Panc1 (cell line): Measurements from ENCODE around the gene CAPN3. TPM values are rescaled to one million over a fixed set of nuclear protein-coding genes. Genes with fewer than 3 reads are reported as not detected.

Source experiments
- ATAC-seq: fragments of 200-7000 bp; cut with Tn5 transposase; 2 replicates; pipeline ENCODE4 v1.9.1; 2020; ENCODE audit warnings: mild to moderate bottlenecking, moderate library complexity
- BruUV-seq: library from RNA; stranded (reverse); fragments of 400-500 nt; replicated peaks from 2 replicates; lab custom pipeline; 2021; lab: Mats Ljungman, UMichigan
- CTCF ChIA-PET: fragments of 300-600 bp; sonication (Branson Sonifier 250); formaldehyde crosslinking; loops from one replicate; lab custom pipeline; 2022; ENCODE audit warnings: antibody characterized with exemption; lab: Charles Lee
- POLR2A ChIA-PET: fragments of 300-600 bp; sonication (Branson Sonifier 250); formaldehyde crosslinking; loops from one replicate; lab custom pipeline; 2022; ENCODE audit warnings: antibody characterized with exemption; lab: Charles Lee
- DNase-seq: peaks from one replicate; pipeline ENCODE4 v3.0.0-alpha.2; 2010; ENCODE audit warnings: low read depth, low spot score
- H3K27ac ChIP-seq: 2 replicates; pipeline ENCODE4 v1.5.1; 2011; ENCODE audit warnings: mild to moderate bottlenecking, low read length, inconsistent platforms
- H3K27me3 ChIP-seq: fragments of 200-500 bp; sonication (Bioruptor generic); 2 replicates; pipeline ENCODE4 v1.6.0; 2014; ENCODE audit warnings: low read length, inconsistent platforms; ENCODE audit not compliant: control insufficient read depth, insufficient read depth
- H3K36me3 ChIP-seq: fragments of 200-500 bp; sonication (Bioruptor generic); 2 replicates; pipeline ENCODE4 v1.5.1; 2014; ENCODE audit warnings: inconsistent platforms, mild to moderate bottlenecking, low read length, moderate library complexity; ENCODE audit not compliant: control insufficient read depth, insufficient read depth
- H3K4me1 ChIP-seq: 2 replicates; pipeline ENCODE4 v1.5.1; 2011; ENCODE audit warnings: inconsistent platforms, mild to moderate bottlenecking, low read length, moderate library complexity; ENCODE audit not compliant: control insufficient read depth, insufficient read depth
- H3K4me3 ChIP-seq, 2 experiments: 2 replicates each; pipeline ENCODE4 v1.5.1; 2011 to 2012; ENCODE audit warnings: low read depth in 2 of 2, low read length in 2 of 2, mild to moderate bottlenecking in 2 of 2, inconsistent platforms in 1 of 2, moderate library complexity in 1 of 2
- H3K9me3 ChIP-seq: fragments of 200-500 bp; sonication (Bioruptor generic); 2 replicates; pipeline ENCODE4 v1.5.1; 2014; ENCODE audit warnings: low read depth, mild to moderate bottlenecking, inconsistent platforms, low read length, moderate library complexity; ENCODE audit not compliant: control insufficient read depth, insufficient read depth
- POLR2AphosphoS5 ChIP-seq: IDR thresholded peaks from 2 replicates; pipeline ENCODE4 v1.6.1; 2012; ENCODE audit warnings: mild to moderate bottlenecking, low read depth, low read length, moderate library complexity
- SIN3A ChIP-seq: IDR thresholded peaks from 2 replicates; pipeline ENCODE4 v1.6.1; 2012; ENCODE audit warnings: low read depth, mild to moderate bottlenecking, low read length, moderate library complexity, borderline replicate concordance; ENCODE audit not compliant: insufficient read depth
- TCF7L2 ChIP-seq: IDR thresholded peaks from 2 replicates; pipeline ENCODE4 v1.6.1; 2011; ENCODE audit warnings: mild to moderate bottlenecking, low read depth, low read length, inconsistent platforms
- in situ Hi-C: cut with HindIII; loops from 2 replicates; pipeline ENCODE4 v1.10.0; 2016; ENCODE audit warnings: low sequenced_read_pairs, low pct_unique_long_range_greater_than_20kb
- intact Hi-C: fragments of 100-400 bp; cut with micrococcal nuclease; formaldehyde crosslinking; loops from one replicate; pipeline ENCODE4 v1.10.0; 2022; ENCODE audit not compliant: unreplicated experiment
- total RNA-seq: library from RNA; stranded (reverse); gene quantifications from one replicate; pipeline ENCODE4 v1.2.1, GENCODE V29; 2021; ENCODE audit not compliant: unreplicated experiment
- TF ChIP-seq, protein P1 (sequence below): fragments of 450-650 bp; IDR thresholded peaks from 2 replicates; pipeline ENCODE4 v1.5.1; 2017; ENCODE audit warnings: mild to moderate bottlenecking
- TF ChIP-seq, protein P2 (sequence below), 2 experiments: IDR thresholded peaks; 2 replicates each; pipeline ENCODE4 v1.6.1; 2011 to 2012; ENCODE audit warnings: low read depth in 2 of 2, control low read depth in 1 of 2, low read length in 1 of 2, mild to moderate bottlenecking in 1 of 2, moderate library complexity in 1 of 2; ENCODE audit not compliant: insufficient read depth in 1 of 2

CAPN3 gene
- total RNA-seq, 1 experiment from 2014 or later = 0.31 TPM

DNA sequence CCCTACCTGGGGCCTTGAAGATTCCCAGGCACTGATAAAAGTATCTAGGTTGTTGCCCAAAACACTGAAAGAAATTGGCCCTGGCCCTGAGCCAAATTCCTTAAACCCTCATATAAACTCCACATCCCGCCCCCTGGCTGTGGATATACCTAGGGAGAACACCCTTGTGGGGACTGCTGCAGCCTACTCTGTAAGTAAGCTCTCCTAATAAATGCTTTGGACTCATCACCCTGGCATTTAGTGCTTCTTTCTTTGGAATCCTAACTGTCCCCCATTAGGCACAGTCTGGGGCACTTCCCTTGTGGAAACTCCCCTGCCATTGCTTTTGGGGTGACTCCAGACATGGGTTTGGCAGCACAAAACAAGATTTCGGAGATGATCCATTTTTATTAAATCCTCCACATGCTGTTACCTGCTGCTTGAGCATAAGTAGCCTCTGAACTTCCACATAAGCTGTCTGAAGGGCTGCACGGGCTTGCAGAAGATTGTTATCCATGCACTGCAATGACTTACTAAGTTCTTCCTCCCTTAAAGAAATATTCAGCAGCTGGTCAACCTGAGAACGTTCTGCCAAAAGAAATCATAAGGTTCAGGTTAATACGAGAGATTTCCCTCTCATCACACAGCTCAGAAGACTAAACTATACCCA is 85.2 kb downstream of the CAPN3 start:
- TF ChIP-seq, protein P1, sequence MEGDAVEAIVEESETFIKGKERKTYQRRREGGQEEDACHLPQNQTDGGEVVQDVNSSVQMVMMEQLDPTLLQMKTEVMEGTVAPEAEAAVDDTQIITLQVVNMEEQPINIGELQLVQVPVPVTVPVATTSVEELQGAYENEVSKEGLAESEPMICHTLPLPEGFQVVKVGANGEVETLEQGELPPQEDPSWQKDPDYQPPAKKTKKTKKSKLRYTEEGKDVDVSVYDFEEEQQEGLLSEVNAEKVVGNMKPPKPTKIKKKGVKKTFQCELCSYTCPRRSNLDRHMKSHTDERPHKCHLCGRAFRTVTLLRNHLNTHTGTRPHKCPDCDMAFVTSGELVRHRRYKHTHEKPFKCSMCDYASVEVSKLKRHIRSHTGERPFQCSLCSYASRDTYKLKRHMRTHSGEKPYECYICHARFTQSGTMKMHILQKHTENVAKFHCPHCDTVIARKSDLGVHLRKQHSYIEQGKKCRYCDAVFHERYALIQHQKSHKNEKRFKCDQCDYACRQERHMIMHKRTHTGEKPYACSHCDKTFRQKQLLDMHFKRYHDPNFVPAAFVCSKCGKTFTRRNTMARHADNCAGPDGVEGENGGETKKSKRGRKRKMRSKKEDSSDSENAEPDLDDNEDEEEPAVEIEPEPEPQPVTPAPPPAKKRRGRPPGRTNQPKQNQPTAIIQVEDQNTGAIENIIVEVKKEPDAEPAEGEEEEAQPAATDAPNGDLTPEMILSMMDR = no peak
- TF ChIP-seq POLR2AphosphoS5 (no peak), SIN3A (no peak), TCF7L2 (no peak)
- TF ChIP-seq, protein P2, sequence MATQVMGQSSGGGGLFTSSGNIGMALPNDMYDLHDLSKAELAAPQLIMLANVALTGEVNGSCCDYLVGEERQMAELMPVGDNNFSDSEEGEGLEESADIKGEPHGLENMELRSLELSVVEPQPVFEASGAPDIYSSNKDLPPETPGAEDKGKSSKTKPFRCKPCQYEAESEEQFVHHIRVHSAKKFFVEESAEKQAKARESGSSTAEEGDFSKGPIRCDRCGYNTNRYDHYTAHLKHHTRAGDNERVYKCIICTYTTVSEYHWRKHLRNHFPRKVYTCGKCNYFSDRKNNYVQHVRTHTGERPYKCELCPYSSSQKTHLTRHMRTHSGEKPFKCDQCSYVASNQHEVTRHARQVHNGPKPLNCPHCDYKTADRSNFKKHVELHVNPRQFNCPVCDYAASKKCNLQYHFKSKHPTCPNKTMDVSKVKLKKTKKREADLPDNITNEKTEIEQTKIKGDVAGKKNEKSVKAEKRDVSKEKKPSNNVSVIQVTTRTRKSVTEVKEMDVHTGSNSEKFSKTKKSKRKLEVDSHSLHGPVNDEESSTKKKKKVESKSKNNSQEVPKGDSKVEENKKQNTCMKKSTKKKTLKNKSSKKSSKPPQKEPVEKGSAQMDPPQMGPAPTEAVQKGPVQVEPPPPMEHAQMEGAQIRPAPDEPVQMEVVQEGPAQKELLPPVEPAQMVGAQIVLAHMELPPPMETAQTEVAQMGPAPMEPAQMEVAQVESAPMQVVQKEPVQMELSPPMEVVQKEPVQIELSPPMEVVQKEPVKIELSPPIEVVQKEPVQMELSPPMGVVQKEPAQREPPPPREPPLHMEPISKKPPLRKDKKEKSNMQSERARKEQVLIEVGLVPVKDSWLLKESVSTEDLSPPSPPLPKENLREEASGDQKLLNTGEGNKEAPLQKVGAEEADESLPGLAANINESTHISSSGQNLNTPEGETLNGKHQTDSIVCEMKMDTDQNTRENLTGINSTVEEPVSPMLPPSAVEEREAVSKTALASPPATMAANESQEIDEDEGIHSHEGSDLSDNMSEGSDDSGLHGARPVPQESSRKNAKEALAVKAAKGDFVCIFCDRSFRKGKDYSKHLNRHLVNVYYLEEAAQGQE (IDR thresholded peaks at IDR 0.05; ENCODE audit: insufficient read depth in 1 of 2, low read depth in 2 of 2, low read length in 1 of 2) = no peak
- no peaks in the 10 kb centered on the region for H3K4me1 ChIP-seq
- H3K27me3 ChIP-seq = no peaks in the 10 kb centered on the region
- no peaks in the 10 kb centered on the region for H3K9me3 ChIP-seq
- ATAC-seq (peak; percentile 48; the same call in 1 of the 2 replicates), DNase-seq (no peak)
- H3K4me3 ChIP-seq = no peak overlapping the region
- ChIA-PET POLR2A (interaction anchor here (0.6 kb wide), 1 partner anchor 116 kb away, joined by 3 read pairs; no protein-coding TSS in a partner anchor), CTCF (no interaction called here)
- H3K36me3 ChIP-seq = peaks cover 5% of the 10 kb centered on the region; the same call in 1 of the 2 replicates
- intact Hi-C loops (no loop called here), in situ Hi-C loops (no loop called here)
- no peak overlapping the region for H3K27ac ChIP-seq
- BruUV-seq = no TSS peak

DNA sequence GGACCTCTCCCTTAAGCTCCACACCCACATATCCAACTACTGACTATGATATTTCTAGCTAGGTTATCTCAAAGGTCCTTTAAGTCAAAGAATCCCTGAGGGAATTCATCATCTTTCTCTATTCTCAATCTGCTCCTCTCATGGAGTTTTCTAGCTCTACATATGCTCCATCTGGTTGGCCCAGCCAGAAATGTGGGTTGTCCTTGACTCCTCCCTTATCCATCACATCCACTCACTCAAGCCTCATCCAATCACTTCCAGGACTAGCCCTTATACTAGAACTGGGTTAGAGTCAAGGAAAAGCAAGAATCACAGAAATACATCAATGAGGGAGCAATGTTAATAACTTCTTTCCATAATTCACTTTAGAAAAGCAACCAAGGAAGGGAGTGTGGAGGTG is 86.2 kb downstream of the CAPN3 start:
- Histone ChIP-seq H3K4me1 (no peaks in the 10 kb centered on the region), H3K27me3 (no peaks in the 10 kb centered on the region), H3K9me3 (no peaks in the 10 kb centered on the region), H3K36me3 (peaks cover 5% of the 10 kb centered on the region; the same call in 1 of the 2 replicates), H3K27ac (no peak overlapping the region), H3K4me3 (no peak overlapping the region)
- ATAC-seq (no peak), DNase-seq (no peak)
- POLR2A ChIA-PET = no interaction called here
- CTCF ChIA-PET = no interaction called here
- BruUV-seq = no TSS peak
- intact Hi-C loops (no loop called here), in situ Hi-C loops (no loop called here)
- TF ChIP-seq TCF7L2 (no peak), SIN3A (no peak), POLR2AphosphoS5 (no peak)
- TF ChIP-seq, protein P1 = no peak
- TF ChIP-seq, protein P2 (IDR thresholded peaks at IDR 0.05; ENCODE audit: insufficient read depth in 1 of 2, low read depth in 2 of 2, low read length in 1 of 2) = no peak
